Spleen (tissue), 7 donors: ENCODE measurements around the gene ABTB2.

ENCODE experiments used
- CTCF ChIP-seq, 11 experiments: fragments of 200-600 bp in 7 of 11; fragments of 450-650 bp in 4 of 11; sonication (generic) in 4 of 11; IDR thresholded peaks in 8 of 11; conservative IDR thresholded peaks in 3 of 11; 1 replicate in 7 of 11; 2 replicates in 4 of 11; pipeline versions ENCODE4 v1.4.0 to v1.8.0; 2016 to 2021; ENCODE audit warnings: antibody characterized with exemption in 11 of 11, inconsistent platforms in 4 of 11, mild to moderate bottlenecking in 1 of 11
- POLR2A ChIP-seq, 3 donors: fragments of 450-650 bp; IDR thresholded peaks; one replicate each; pipeline ENCODE4 v1.5.1; 2017; ENCODE audit warnings: antibody characterized with exemption in 3 of 3, mild to moderate bottlenecking in 1 of 3
- donor health status: DM: no; HTN: no; CAD: no; lungs with moderate emphysema.
- donor health status: DM: no; HTN: no; CAD: no.
- donor health status: DM: no; HTN: no; CAD: no.

GRCh38 chr11:34305193-34305592 is 52.6 kb downstream of the ABTB2 start:
- TF ChIP-seq CTCF (IDR thresholded peaks at IDR 0.05 in 8 of 11, conservative IDR thresholded peaks at IDR 0.05 in 3 of 11) (no peak), POLR2A (IDR thresholded peaks at IDR 0.05) (no peak)
